Esophagus muscularis mucosa (tissue), 4 donors: ENCODE results near the gene MYOZ1. TPM values are rescaled to one million over a fixed set of nuclear protein-coding genes. Genes with fewer than 3 reads are reported as not detected.

Source experiments
- DNase-seq: peaks from one replicate; pipeline ENCODE4 v3.0.0-alpha.2; 2017; ENCODE audit errors: extremely low spot score
- H3K27ac ChIP-seq, 4 donors: fragments of 200-600 bp; sonication (generic); replicated peaks in 1 of 4; 1 replicate in 3 of 4; 2 replicates in 1 of 4; pipeline ENCODE4 v1.5.1; 2016 to 2019; ENCODE audit warnings: mild to moderate bottlenecking in 1 of 4
- H3K27me3 ChIP-seq, 4 donors: fragments of 200-600 bp; sonication (generic); one replicate each; pipeline versions ENCODE4 v1.5.1 to v1.6.0; 2016 to 2019
- H3K36me3 ChIP-seq, 4 donors: fragments of 200-600 bp; sonication (generic); one replicate each; pipeline ENCODE4 v1.5.1; 2016 to 2019
- H3K4me1 ChIP-seq, 4 donors: fragments of 200-600 bp; sonication (generic); one replicate each; pipeline ENCODE4 v1.5.1; 2016 to 2019
- H3K4me3 ChIP-seq, 4 donors: fragments of 200-600 bp; sonication (generic); 1 replicate in 2 of 4; 2 replicates in 2 of 4; pipeline ENCODE4 v1.5.1; 2016 to 2019; ENCODE audit warnings: mild to moderate bottlenecking in 4 of 4, moderate library complexity in 1 of 4
- H3K9me3 ChIP-seq, 4 donors: fragments of 200-600 bp; sonication (generic); 1 replicate in 3 of 4; 2 replicates in 1 of 4; pipeline ENCODE4 v1.5.1; 2016 to 2019
- CTCF ChIP-seq, 3 experiments: fragments of 200-600 bp in 2 of 3; fragments of 450-650 bp in 1 of 3; sonication (generic) in 2 of 3; IDR thresholded peaks; one replicate each; pipeline ENCODE4 v1.5.1; 2017 to 2019; ENCODE audit warnings: antibody characterized with exemption in 3 of 3, mild to moderate bottlenecking in 2 of 3, moderate library complexity in 1 of 3
- EP300 ChIP-seq: sonication (generic); formaldehyde crosslinking; IDR thresholded peaks from one replicate; pipeline ENCODE4 v1.6.1; 2017; ENCODE audit warnings: antibody characterized with exemption
- POLR2A ChIP-seq: fragments of 450-650 bp; IDR thresholded peaks from one replicate; pipeline ENCODE4 v1.6.1; 2017; ENCODE audit warnings: antibody characterized with exemption, moderate library complexity, mild to moderate bottlenecking, low read depth
- POLR2AphosphoS5 ChIP-seq, 2 donors: sonication (generic); formaldehyde crosslinking; IDR thresholded peaks; one replicate each; pipeline ENCODE4 v1.6.1; 2017; ENCODE audit warnings: antibody characterized with exemption in 2 of 2
- WGBS: methylation state at CpG from one replicate; pipeline ENCODE4 v1.1.5; 2018; 5-methylcytosine and 5-hydroxymethylcytosine counted together
- intact Hi-C: fragments of 100-400 bp; cut with DNase I; formaldehyde crosslinking; loops from one replicate; pipeline ENCODE4 v1.15.1; 2023
- total RNA-seq, 4 donors: library from RNA; depleted of rRNA; stranded (reverse); fragments of >200 nt; gene quantifications; one replicate each; pipeline versions ENCODE4 v1.1.0 to v1.2.1, GENCODE V29; 2016

The MYOZ1 gene
- total RNA-seq, 4 donors from 2014 or later = 0.17 to 0.29 TPM; not detected in 2

- Histone ChIP-seq H3K36me3 (no peaks in the 10 kb centered on the region), H3K4me3 (no peak overlapping the region), H3K27ac (no peak overlapping the region), H3K27me3 (no peaks in the 10 kb centered on the region), H3K4me1 (peaks cover 14 to 22% (median 16%) of the 10 kb centered on the region in 4 donors), H3K9me3 (no peaks in the 10 kb centered on the region)
- WGBS = 92% methylated on average over 4 of the region's 4 CpGs
- no peak for TF ChIP-seq EP300
- TF ChIP-seq POLR2A = no peak
- no peak for TF ChIP-seq CTCF (IDR thresholded peaks at IDR 0.05)
- no peak for TF ChIP-seq POLR2AphosphoS5 (IDR thresholded peaks at IDR 0.05)
- no peak for DNase-seq
- intact Hi-C loops = no loop called here
These were observed 48.2 kb downstream of the MYOZ1 start for GRCh38 chr10:73593110-73593509.

DNA sequence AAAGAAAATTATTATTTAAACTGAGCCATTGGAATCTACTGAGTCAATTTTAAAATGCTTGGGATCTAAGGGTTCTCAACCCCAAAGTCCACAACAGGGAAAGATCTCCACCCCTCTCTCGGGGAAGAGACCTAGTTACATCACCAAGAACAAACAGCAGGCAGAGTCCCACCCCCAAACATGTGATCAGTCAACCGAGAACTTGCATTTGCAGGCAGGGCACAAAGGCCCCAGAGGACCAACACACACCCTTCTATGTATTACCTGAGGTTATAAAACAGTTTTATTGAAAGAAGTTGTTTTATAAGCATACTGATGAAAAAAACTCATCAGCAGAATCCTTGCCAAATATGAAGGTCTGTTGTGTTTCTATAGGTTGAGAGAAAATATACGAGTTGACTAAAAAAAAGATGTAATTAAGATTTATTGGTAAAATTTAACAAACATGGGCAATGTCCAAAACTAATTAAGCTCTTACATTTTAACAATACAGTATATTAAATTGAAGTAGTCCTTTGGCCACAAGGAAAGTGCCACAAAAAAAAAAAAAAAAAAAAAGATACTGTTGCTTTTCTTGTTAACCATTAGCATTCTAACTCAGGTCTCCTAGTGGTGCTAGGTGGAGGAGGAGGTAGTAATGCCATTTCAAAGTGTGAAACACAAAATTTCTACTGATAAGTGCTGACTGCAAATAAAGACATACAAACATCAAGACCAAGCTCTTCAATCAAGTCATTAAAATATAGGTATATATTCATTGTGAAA lies 49.2 kb downstream of the MYOZ1 start:
- DNase-seq = no peak
- TF ChIP-seq POLR2AphosphoS5 (IDR thresholded peaks at IDR 0.05) = peak in 1 of 2 donors; percentile 46
- TF ChIP-seq POLR2A = no peak
- no peak for TF ChIP-seq CTCF (IDR thresholded peaks at IDR 0.05)
- no peak for TF ChIP-seq EP300
- 58% methylated on average over 3 of the region's 3 CpGs for WGBS
- Histone ChIP-seq H3K4me3 (no peak overlapping the region), H3K4me1 (peaks cover 16 to 26% (median 21%) of the 10 kb centered on the region in 4 donors), H3K36me3 (no peaks in the 10 kb centered on the region), H3K27ac (peak overlapping the region; percentile 4 to 34 (median 14)), H3K9me3 (no peaks in the 10 kb centered on the region), H3K27me3 (no peaks in the 10 kb centered on the region)
- intact Hi-C loops = no loop called here

DNA sequence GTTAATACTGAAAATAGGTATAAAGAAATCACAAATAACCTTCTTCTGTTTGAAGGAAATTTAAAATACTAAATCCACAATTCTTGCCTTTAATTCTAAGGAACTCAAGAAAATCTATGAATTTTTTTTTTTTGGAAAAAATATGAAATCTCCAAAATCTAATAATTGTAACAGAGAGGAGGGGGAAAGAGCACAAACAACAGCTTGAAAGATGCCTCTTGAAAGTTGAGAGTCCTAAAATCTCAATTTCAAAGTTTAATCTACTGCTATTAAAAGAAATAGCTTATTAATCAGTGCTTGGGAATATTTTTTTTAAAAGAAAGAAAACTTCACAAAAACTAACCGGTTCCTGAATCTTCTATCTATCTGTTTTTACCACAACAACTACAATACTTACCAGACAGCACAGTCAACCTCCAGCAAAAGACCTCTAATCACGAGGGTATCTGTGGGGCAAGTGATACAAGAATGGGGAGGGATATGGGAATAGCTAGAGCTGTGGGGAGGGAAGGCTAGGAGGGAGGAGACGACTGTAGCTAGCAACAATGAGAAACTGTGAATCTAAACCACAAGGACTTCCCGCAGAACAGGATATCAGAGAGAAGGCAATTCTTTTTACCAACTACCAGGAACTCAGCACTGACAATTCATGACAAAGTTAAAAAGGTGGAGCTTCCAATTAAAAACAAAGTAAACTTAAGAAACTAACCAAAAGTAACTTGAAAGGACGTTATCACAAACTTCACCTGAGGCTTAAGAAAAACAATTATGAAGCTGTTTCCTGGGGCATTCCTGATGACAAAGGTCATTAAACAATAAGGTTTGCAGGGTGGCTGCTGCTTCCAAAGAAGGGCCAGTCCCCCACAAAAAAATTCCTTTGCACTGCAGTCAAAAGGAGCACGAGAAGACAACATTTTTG lies 50.1 kb downstream of the MYOZ1 start, which contains the start of gene USP54:
Gene USP54 (minus strand): TSS at position 462 of the 919 bp plus-strand sequence. CDS start 15,684 bp downstream, outside the sequence.
- H3K36me3 ChIP-seq = no peaks in the 10 kb centered on the region
- TF ChIP-seq POLR2AphosphoS5 (IDR thresholded peaks at IDR 0.05) (no peak), POLR2A (no peak), CTCF (IDR thresholded peaks at IDR 0.05) (no peak), EP300 (no peak)
- peaks cover 25 to 36% (median 30%) of the 10 kb centered on the region in 4 donors for H3K4me1 ChIP-seq
- intact Hi-C loops = no loop called here
- no peaks in the 10 kb centered on the region for H3K27me3 ChIP-seq
- peak within 1 kb of the TSS; percentile 10 to 43 (median 26) for H3K27ac ChIP-seq
- peak within 1 kb of the TSS in 1 of 4 donors; percentile 11 for H3K4me3 ChIP-seq
- no peaks in the 10 kb centered on the region for H3K9me3 ChIP-seq
- 50% methylated on average over 6 of the region's 6 CpGs for WGBS
- no peak for DNase-seq

DNA sequence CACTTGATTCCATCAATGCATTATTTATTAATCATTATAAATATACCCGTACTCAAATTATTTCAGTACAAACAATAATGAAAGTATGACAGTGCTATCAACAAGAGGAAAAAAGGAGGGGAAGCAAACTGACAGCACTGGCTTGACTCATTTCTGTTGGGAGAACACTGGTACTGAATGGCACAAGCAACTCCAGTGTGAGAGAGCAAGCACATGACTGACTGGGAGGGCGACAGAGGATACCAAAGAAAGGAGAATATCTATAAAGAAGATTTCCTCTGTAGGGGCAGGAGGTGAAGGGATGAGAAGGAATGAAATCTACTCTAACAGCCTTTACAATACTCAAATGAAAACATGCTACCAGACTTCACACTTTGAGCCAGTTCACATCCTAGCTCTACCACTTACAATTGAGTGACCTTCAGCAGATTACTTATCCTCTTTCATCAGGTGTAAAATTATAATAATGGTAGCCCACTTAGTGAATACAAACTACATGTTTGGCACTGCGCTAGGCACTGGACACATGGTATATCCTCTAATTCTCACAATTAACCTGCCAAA lies 51.6 kb downstream of the MYOZ1 start:
- H3K4me1 ChIP-seq = peaks cover 34 to 50% (median 44%) of the 10 kb centered on the region in 4 donors
- H3K27ac ChIP-seq = peak overlapping the region in 2 of 4 donors; percentile 7 to 11
- no peak for DNase-seq
- no peak for TF ChIP-seq CTCF (IDR thresholded peaks at IDR 0.05)
- TF ChIP-seq POLR2AphosphoS5 (IDR thresholded peaks at IDR 0.05) = no peak
- TF ChIP-seq EP300 = no peak
- TF ChIP-seq POLR2A = no peak
- no peaks in the 10 kb centered on the region for H3K36me3 ChIP-seq
- no peaks in the 10 kb centered on the region for H3K27me3 ChIP-seq
- WGBS = 84% methylated on average over 3 of the region's 3 CpGs
- no peak overlapping the region for H3K4me3 ChIP-seq
- intact Hi-C loops = loop anchor here (5.0 kb wide), 1 partner anchor 38 kb away; no protein-coding TSS in a partner anchor
- H3K9me3 ChIP-seq = no peaks in the 10 kb centered on the region
